ENCODE data around the gene ACSM3.
A peak's percentile ranks its signal among the peaks of the same experiment; 100 is the strongest.

Gene ACSM3

DNA sequence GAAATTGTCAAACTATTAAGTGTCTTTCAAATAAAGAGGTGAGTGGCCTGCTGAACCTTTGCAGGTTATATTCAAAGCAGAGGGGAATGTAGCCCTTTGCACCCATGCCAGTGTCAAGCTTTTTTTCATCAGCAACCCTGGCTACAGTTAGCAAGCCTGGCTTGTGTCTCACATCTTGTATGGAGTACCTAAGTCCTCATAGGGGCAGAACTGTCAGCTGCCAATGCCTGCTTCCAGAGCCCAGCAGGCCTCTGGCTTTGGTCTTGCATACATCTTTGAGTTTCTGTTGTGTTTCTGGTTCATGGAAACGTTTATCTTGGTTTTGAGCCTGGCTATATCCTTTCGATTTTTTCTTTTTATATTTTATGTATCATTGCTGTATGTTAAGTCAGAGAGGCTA lies 69.3 kb downstream of the ACSM3 start:
- H3K4me1 ChIP-seq: peaks cover 5% of the 10 kb centered on the region
- H3K36me3 ChIP-seq (ENCODE audit: control insufficient read depth, insufficient read depth, low read length): peaks cover 6% of the 10 kb centered on the region
- no peak overlapping the region for H3K9ac ChIP-seq
- no peak overlapping the region for H2AFZ ChIP-seq
- no peak overlapping the region for H3K4me2 ChIP-seq (ENCODE audit: low read length)
- no peak overlapping the region for H3K27ac ChIP-seq
- H3K4me3 ChIP-seq (ENCODE audit: low read depth, low read length): no peak overlapping the region
- H3K27me3 ChIP-seq (ENCODE audit: control insufficient read depth, insufficient read depth, low read length): no peaks in the 10 kb centered on the region
- peaks cover 2% of the 10 kb centered on the region for H3K79me2 ChIP-seq
- TF ChIP-seq, protein P1, sequence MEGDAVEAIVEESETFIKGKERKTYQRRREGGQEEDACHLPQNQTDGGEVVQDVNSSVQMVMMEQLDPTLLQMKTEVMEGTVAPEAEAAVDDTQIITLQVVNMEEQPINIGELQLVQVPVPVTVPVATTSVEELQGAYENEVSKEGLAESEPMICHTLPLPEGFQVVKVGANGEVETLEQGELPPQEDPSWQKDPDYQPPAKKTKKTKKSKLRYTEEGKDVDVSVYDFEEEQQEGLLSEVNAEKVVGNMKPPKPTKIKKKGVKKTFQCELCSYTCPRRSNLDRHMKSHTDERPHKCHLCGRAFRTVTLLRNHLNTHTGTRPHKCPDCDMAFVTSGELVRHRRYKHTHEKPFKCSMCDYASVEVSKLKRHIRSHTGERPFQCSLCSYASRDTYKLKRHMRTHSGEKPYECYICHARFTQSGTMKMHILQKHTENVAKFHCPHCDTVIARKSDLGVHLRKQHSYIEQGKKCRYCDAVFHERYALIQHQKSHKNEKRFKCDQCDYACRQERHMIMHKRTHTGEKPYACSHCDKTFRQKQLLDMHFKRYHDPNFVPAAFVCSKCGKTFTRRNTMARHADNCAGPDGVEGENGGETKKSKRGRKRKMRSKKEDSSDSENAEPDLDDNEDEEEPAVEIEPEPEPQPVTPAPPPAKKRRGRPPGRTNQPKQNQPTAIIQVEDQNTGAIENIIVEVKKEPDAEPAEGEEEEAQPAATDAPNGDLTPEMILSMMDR (IDR thresholded peaks at IDR 0.05): no peak
- no peaks in the 10 kb centered on the region for H3K9me3 ChIP-seq (ENCODE audit: control insufficient read depth, low read length)

DNA sequence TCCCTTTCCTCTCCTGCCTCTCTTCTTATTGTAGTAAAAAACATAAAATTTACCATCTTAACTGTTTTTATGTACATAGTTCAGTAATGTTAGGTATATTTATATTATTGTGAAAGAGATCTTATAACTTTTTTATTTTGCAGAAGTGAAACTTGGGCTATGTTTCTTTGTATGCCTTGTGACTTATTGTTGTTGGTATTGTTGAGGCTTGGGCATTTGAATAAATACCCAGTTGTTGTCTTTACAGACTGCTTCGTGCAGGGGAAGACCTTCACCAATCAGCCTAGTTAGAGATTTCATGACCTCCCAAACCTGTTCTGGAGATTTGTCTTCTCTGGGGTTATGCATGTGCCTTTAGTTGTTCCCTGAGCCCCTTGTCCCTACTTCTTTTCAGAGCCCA lies 74.4 kb downstream of the ACSM3 start:
- TF ChIP-seq, protein P1 (IDR thresholded peaks at IDR 0.05): no peak
- peaks cover 3% of the 10 kb centered on the region for H3K36me3 ChIP-seq (ENCODE audit: control insufficient read depth, insufficient read depth, low read length)
- no peak overlapping the region for H3K27ac ChIP-seq
- no peak overlapping the region for H3K4me2 ChIP-seq (ENCODE audit: low read length)
- no peak overlapping the region for H3K4me3 ChIP-seq (ENCODE audit: low read depth, low read length)
- no peaks in the 10 kb centered on the region for H3K9me3 ChIP-seq (ENCODE audit: control insufficient read depth, low read length)
- no peak overlapping the region for H3K9ac ChIP-seq
- no peak overlapping the region for H2AFZ ChIP-seq
- peaks cover 2% of the 10 kb centered on the region for H3K79me2 ChIP-seq
- no peaks in the 10 kb centered on the region for H3K27me3 ChIP-seq (ENCODE audit: control insufficient read depth, insufficient read depth, low read length)
- H3K4me1 ChIP-seq: no peaks in the 10 kb centered on the region

DNA sequence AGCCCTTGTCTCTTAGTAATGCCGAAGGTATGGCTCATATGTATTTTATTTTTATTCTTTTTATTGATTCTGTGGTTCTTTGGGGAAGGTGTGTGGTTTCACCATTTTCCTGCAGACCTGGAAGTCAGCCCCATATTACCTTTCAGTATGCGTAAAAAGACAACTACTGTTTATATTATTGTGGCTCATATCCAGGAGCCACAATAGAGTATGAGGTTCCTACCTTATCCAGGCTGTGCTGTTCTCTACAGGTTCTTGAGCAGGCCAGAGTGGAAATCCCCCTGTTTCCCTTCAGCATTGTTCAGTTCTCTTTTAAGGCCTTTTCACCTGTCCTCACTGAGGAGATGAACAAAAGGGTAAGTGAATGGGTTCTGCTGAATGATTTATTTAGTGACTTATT lies 75.7 kb downstream of the ACSM3 start:
- TF ChIP-seq, protein P1 (IDR thresholded peaks at IDR 0.05): no peak
- Histone ChIP-seq H3K27ac (no peak overlapping the region), H3K4me3 (ENCODE audit: low read depth, low read length) (no peak overlapping the region), H3K4me2 (ENCODE audit: low read length) (no peak overlapping the region), H3K9ac (no peak overlapping the region), H3K9me3 (ENCODE audit: control insufficient read depth, low read length) (no peaks in the 10 kb centered on the region), H2AFZ (no peak overlapping the region), H3K4me1 (peaks cover 8% of the 10 kb centered on the region), H3K27me3 (ENCODE audit: control insufficient read depth, insufficient read depth, low read length) (no peaks in the 10 kb centered on the region), H3K36me3 (ENCODE audit: control insufficient read depth, insufficient read depth, low read length) (peaks cover 3% of the 10 kb centered on the region), H3K79me2 (peaks cover 2% of the 10 kb centered on the region)

DNA sequence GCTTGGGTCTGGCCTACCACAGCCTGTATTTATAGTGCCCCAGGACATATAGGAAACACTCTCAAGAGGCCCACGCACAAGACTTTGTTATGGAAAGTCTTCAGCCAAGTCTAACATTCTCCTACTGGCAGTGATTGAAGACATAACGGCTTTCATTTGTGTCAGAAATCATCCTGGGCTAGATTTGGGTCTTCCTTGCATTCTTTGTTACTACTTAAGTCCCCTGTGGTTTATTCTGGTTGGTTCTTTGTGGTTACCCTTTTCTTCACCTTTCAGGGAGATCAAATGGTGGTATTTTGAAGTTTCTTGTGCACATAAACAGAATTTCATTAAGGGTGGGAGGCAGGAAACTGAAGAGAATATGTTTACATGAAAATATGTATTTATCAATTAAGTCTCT lies 80.2 kb downstream of the ACSM3 start:
- no peaks in the 10 kb centered on the region for H3K9me3 ChIP-seq (ENCODE audit: control insufficient read depth, low read length)
- TF ChIP-seq, protein P1 (IDR thresholded peaks at IDR 0.05): no peak
- H3K4me2 ChIP-seq (ENCODE audit: low read length): no peak overlapping the region
- peaks cover 25% of the 10 kb centered on the region for H3K4me1 ChIP-seq
- no peaks in the 10 kb centered on the region for H3K36me3 ChIP-seq (ENCODE audit: control insufficient read depth, insufficient read depth, low read length)
- no peaks in the 10 kb centered on the region for H3K79me2 ChIP-seq
- no peak overlapping the region for H3K9ac ChIP-seq
- peak overlapping the region; percentile 43 for H3K27ac ChIP-seq
- no peak overlapping the region for H2AFZ ChIP-seq
- no peaks in the 10 kb centered on the region for H3K27me3 ChIP-seq (ENCODE audit: control insufficient read depth, insufficient read depth, low read length)
- H3K4me3 ChIP-seq (ENCODE audit: low read depth, low read length): no peak overlapping the region

DNA sequence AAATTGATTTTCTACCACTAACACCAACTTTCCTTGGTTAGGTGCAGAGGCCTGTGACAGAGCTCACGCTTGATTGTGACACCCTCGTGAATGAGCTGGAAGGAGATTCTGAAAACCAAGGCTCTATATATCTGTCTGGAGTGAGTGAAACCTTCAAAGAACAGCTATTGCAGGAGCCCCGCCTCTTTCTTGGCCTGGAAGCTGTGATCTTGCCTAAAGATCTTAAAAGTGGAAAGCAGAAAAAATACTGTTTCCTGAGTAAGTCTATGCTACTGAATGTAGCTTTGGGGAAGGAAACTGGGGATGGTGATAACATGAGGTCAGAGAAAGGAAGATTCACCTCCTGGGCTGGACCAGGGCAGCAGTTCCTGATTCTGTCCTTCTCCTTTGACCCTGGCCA lies 80.8 kb downstream of the ACSM3 start:
- no peaks in the 10 kb centered on the region for H3K9me3 ChIP-seq (ENCODE audit: control insufficient read depth, low read length)
- TF ChIP-seq, protein P1 (IDR thresholded peaks at IDR 0.05): no peak
- H3K27me3 ChIP-seq (ENCODE audit: control insufficient read depth, insufficient read depth, low read length): no peaks in the 10 kb centered on the region
- H3K4me1 ChIP-seq: peaks cover 25% of the 10 kb centered on the region
- H2AFZ ChIP-seq: peak overlapping the region; percentile 51
- no peak overlapping the region for H3K9ac ChIP-seq
- H3K4me2 ChIP-seq (ENCODE audit: low read length): no peak overlapping the region
- no peaks in the 10 kb centered on the region for H3K79me2 ChIP-seq
- H3K4me3 ChIP-seq (ENCODE audit: low read depth, low read length): no peak overlapping the region
- H3K27ac ChIP-seq: peak overlapping the region; percentile 43
- no peaks in the 10 kb centered on the region for H3K36me3 ChIP-seq (ENCODE audit: control insufficient read depth, insufficient read depth, low read length)
